Heart left ventricle (tissue), 13 donors: ENCODE data around the gene RHBDD2.

Experiments used
- CTCF ChIP-seq, 12 donors: fragments of 200-600 bp; sonication (generic) in 4 of 12; IDR thresholded peaks; one replicate each; pipeline versions ENCODE4 v1.5.0 to v1.8.0; 2018 to 2022; ENCODE audit warnings: antibody characterized with exemption in 12 of 12, mild to moderate bottlenecking in 5 of 12
- POLR2A ChIP-seq, 2 donors: fragments of 450-650 bp; IDR thresholded peaks; one replicate each; pipeline ENCODE4 v1.6.1; 2017; ENCODE audit warnings: antibody characterized with exemption in 2 of 2, mild to moderate bottlenecking in 2 of 2, moderate library complexity in 2 of 2
- donor health status: ischemic (EF 13 %, LVEDD 7.1; RV severe dilation, severe dysfunction).
- donor health status: DM: no; HTN: yes; CAD: no.
- donor health status: DM: no; HTN: no; CAD: no.
- donor health status: ischemic (EF 25% LVEDD 6.9; RV normal size, moderate dysfunction).
- donor health status: ischemic (EF 25% LVEDD 5.7; RV mildly dilated, moderate dysfunction).
- donor health status: ischemic (EF 35%, LVEDD 5.7; RV mildly dilated, moderate dysfunction).
- donor health status: nonischemic (EF 11% LVEDD 7.7; RV severe dilation, severe dysfunction).
- donor health status: DM: yes; HTN: yes; CAD: no.
- donor health status: PGD.
- donor health status: ischemic (EF 29% LVEDD 5.4; RV normal size, mild dysfunction).
- donor health status: nonischemic (EF 23%, LVEDD 6.1; RV moderate dilation, normal function).

- TF ChIP-seq CTCF (IDR thresholded peaks at IDR 0.05), result no peak
- TF ChIP-seq POLR2A (IDR thresholded peaks at IDR 0.05), result no peak
Observed at GRCh38 chr7:75835688-75836285, 43.0 kb upstream of the RHBDD2 start.
